ENCODE data around the gene METTL2A.
"Not testable (repeated sequence)": the region's sequence is repeated elsewhere in the genome, so short reads cannot be mapped to it uniquely, and the experiment has no call there.

METTL2A gene

DNA sequence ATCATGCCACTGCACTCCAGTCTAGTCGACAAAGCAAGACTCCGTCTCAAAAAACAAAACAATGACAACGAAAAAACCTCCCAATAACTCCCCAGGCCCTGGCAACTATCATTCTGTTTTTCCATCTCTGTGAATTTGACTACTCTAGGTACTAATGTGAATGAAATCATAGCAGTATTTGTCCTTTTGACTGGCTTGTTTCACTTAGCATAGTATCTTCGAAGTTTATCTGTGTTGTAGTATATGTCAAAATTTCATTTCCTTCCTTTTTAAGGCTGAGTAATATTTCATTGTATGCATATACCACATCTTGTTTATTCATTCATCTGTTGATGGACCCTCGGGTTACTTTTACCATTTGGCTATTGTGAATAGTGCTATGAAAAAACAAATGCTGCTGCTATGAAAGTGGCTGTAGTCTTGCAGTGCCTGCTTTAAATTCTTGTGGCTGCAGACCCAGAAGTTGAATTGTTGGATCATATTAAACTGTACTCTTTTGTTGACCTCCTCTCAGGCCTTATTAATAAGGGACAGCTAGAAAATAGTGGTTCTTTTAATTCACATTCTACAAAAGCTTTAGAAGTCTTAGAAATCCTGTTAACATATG lies 69.5 kb downstream of the METTL2A start:
- not testable (repeated sequence) for H3K4me1 ChIP-seq (ENCODE audit: control insufficient read depth, insufficient read depth, low read length, poor library complexity, severe bottlenecking); H3K27ac ChIP-seq (ENCODE audit: low read depth, low read length, severe bottlenecking); H3K4me3 ChIP-seq (ENCODE audit: extremely low read depth, insufficient read depth, low read length, poor library complexity, severe bottlenecking); H3K9me3 ChIP-seq (ENCODE audit: control insufficient read depth, low read length)
- WGBS, 2 experiments (ENCODE audit: insufficient coverage in 2 of 2): 86 to 90% methylated on average over 3 to 4 of the region's 5 CpGs
- peaks cover 23% of the 10 kb centered on the region for H3K36me3 ChIP-seq (ENCODE audit: control insufficient read depth, insufficient read depth, low read length)

DNA sequence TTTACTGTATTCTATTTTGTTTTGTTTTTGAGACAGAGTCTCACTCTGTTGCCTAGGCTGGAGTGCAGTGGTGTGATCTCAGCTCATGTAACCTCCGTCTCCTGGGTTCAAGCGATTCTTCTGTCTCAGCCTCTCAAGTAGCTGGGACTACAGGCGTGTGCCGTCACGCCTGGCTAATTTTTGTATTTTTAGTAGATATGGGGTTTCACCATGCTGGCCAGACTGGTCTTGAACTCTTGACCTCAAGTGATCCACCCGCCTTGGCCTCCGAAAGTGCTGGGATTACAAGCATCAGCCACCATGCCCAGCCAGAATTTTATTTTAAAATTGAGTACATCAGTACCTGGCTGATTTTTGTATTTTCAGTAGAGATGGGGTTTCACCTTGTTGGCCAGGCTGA lies 70.4 kb downstream of the METTL2A start:
- H3K9me3 ChIP-seq (ENCODE audit: control insufficient read depth, low read length): not testable (repeated sequence)
- WGBS, 2 experiments (ENCODE audit: insufficient coverage in 2 of 2): 88 to 100% methylated on average over 2 to 4 of the region's 7 CpGs

DNA sequence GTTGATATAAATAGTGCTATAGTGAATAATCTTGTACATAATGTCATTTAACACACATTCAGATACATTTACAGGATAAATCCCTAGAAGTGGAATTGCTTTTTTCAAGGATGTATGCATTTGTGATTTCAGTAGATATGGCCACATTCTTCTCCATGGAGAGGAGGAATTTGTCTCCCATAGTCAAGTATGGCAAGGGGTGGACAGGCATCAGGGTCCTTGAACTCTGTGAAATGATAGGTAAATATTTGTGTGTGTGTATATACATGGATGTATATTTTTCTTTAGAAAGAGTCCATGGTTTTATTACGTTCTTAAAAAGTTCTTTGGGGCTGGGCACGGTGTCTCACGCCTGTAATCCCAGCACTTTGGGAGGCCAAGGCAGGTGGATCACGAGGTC lies 72.6 kb downstream of the METTL2A start:
- not testable (repeated sequence) for H3K27ac ChIP-seq (ENCODE audit: low read depth, low read length, severe bottlenecking); H3K9me3 ChIP-seq (ENCODE audit: control insufficient read depth, low read length); H3K4me3 ChIP-seq (ENCODE audit: extremely low read depth, insufficient read depth, low read length, poor library complexity, severe bottlenecking); H3K4me1 ChIP-seq (ENCODE audit: control insufficient read depth, insufficient read depth, low read length, poor library complexity, severe bottlenecking)
- H3K36me3 ChIP-seq (ENCODE audit: control insufficient read depth, insufficient read depth, low read length): peaks cover 10% of the 10 kb centered on the region
- 94 to 96% methylated on average over 3 of the region's 4 CpGs for WGBS, 2 experiments (ENCODE audit: insufficient coverage in 2 of 2)

More for the DNA sequence above, 70.4 kb downstream of the METTL2A start:
- H3K27ac ChIP-seq (ENCODE audit: low read depth, low read length, severe bottlenecking); H3K4me3 ChIP-seq (ENCODE audit: extremely low read depth, insufficient read depth, low read length, poor library complexity, severe bottlenecking); H3K4me1 ChIP-seq (ENCODE audit: control insufficient read depth, insufficient read depth, low read length, poor library complexity, severe bottlenecking): not testable (repeated sequence)
- peaks cover 23% of the 10 kb centered on the region for H3K36me3 ChIP-seq (ENCODE audit: control insufficient read depth, insufficient read depth, low read length)

DNA sequence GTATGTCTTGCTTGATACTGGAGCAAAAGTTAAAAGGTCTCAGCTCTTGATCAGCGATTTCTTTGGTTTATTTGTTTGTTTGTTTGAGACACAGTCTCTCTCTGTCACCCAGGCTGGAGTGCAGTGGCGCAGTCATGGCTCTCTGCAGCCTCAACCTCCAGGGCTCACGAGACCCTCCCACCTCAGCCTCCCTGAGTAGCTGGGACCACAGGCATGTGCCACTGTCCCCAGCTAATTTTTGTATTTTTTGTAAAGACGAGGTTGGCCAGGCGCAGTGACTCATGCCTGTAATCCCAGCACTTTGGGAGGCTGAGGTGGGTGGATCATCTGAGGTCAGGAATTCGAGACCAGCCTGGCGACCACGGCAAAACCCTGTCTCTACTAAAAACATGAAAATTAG lies 75.1 kb downstream of the METTL2A start:
- H3K4me1 ChIP-seq (ENCODE audit: control insufficient read depth, insufficient read depth, low read length, poor library complexity, severe bottlenecking); H3K9me3 ChIP-seq (ENCODE audit: control insufficient read depth, low read length); H3K4me3 ChIP-seq (ENCODE audit: extremely low read depth, insufficient read depth, low read length, poor library complexity, severe bottlenecking); H3K27ac ChIP-seq (ENCODE audit: low read depth, low read length, severe bottlenecking); H3K36me3 ChIP-seq (ENCODE audit: control insufficient read depth, insufficient read depth, low read length): not testable (repeated sequence)
- WGBS, 2 experiments (ENCODE audit: insufficient coverage in 2 of 2): 88 to 90% methylated on average over 2 to 4 of the region's 8 CpGs

All from mesodermal cell (in vitro differentiated cells).